ENCODE results near the gene SBK1.
"Not testable (repeated sequence)": the region's sequence is repeated elsewhere in the genome, so short reads cannot be mapped to it uniquely, and the experiment has no call there.

SBK1 gene

GRCh38 chr16:28291651-28292626 lies at the start of gene SBK1:
Gene SBK1 (plus strand): TSS chr16:28292525. CDS start chr16:28317392, 24,867 bp downstream.
- no peaks in the 10 kb centered on the region for H3K9me3 ChIP-seq
- intact Hi-C loops (cut with DNase I; ENCODE audit: low total_unique reads): no loop called here
- no peak within 1 kb of the TSS for H3K27ac ChIP-seq
- TF ChIP-seq CTCF (IDR thresholded peaks at IDR 0.05): no peak
- H3K4me1 ChIP-seq: peaks cover 6 to 16% (median 14%) of the 10 kb centered on the region in 4 donors
- DNase-seq: peak; percentile 63 to 69
- H3K4me3 ChIP-seq: peak within 1 kb of the TSS; percentile 49 to 62
- no peaks in the 10 kb centered on the region for H3K36me3 ChIP-seq
- H3K27me3 ChIP-seq: peaks cover 0 to 29% of the 10 kb centered on the region in 2 donors

GRCh38 chr16:28249483-28249882 lies 42.8 kb upstream of the SBK1 start:
- H3K9me3 ChIP-seq; intact Hi-C loops (cut with DNase I; ENCODE audit: low total_unique reads); H3K4me1 ChIP-seq; H3K27me3 ChIP-seq; H3K4me3 ChIP-seq; H3K36me3 ChIP-seq; DNase-seq; H3K27ac ChIP-seq: not testable (repeated sequence)

- TF ChIP-seq CTCF (IDR thresholded peaks at IDR 0.05): no peak
- DNase-seq: no peak
- H3K27me3 ChIP-seq: no peaks in the 10 kb centered on the region
- no peak overlapping the region for H3K4me3 ChIP-seq
- H3K4me1 ChIP-seq: no peaks in the 10 kb centered on the region
- H3K36me3 ChIP-seq: no peaks in the 10 kb centered on the region
- intact Hi-C loops (cut with DNase I; ENCODE audit: low total_unique reads): no loop called here
- H3K27ac ChIP-seq: no peak overlapping the region
- H3K9me3 ChIP-seq: no peaks in the 10 kb centered on the region
Observed at GRCh38 chr16:28250999-28251398, 41.3 kb upstream of the SBK1 start.

GRCh38 chr16:28254158-28254557 lies 38.2 kb upstream of the SBK1 start:
- TF ChIP-seq CTCF (IDR thresholded peaks at IDR 0.05): no peak
- no peak for DNase-seq
- H3K4me3 ChIP-seq: no peak overlapping the region

GRCh38 chr16:28255838-28256237 lies 36.5 kb upstream of the SBK1 start:
- Histone ChIP-seq H3K27me3 (peaks cover 0 to 35% of the 10 kb centered on the region in 2 donors), H3K9me3 (no peaks in the 10 kb centered on the region), H3K27ac (no peak overlapping the region), H3K4me1 (peaks cover 0 to 14% (median 13%) of the 10 kb centered on the region in 4 donors), H3K36me3 (no peaks in the 10 kb centered on the region), H3K4me3 (no peak overlapping the region)
- intact Hi-C loops (cut with DNase I; ENCODE audit: low total_unique reads): no loop called here
- DNase-seq: no peak
- no peak for TF ChIP-seq CTCF (IDR thresholded peaks at IDR 0.05)

More at GRCh38 chr16:28254158-28254557, 38.2 kb upstream of the SBK1 start:
- intact Hi-C loops (cut with DNase I; ENCODE audit: low total_unique reads): no loop called here
- Histone ChIP-seq H3K27me3 (peaks cover 0 to 19% of the 10 kb centered on the region in 2 donors), H3K36me3 (no peaks in the 10 kb centered on the region), H3K27ac (no peak overlapping the region), H3K9me3 (no peaks in the 10 kb centered on the region), H3K4me1 (peaks cover 0 to 12% (median 11%) of the 10 kb centered on the region in 4 donors)

GRCh38 chr16:28257256-28257655 lies 35.1 kb upstream of the SBK1 start:
- Histone ChIP-seq H3K36me3 (no peaks in the 10 kb centered on the region), H3K4me3 (no peak overlapping the region), H3K9me3 (no peaks in the 10 kb centered on the region), H3K27ac (no peak overlapping the region), H3K4me1 (peaks cover 0 to 14% (median 13%) of the 10 kb centered on the region in 4 donors), H3K27me3 (peaks cover 0 to 48% of the 10 kb centered on the region in 2 donors)
- no peak for DNase-seq
- no peak for TF ChIP-seq CTCF (IDR thresholded peaks at IDR 0.05)
- intact Hi-C loops (cut with DNase I; ENCODE audit: low total_unique reads): no loop called here
